ENCODE measurements around the gene EZR.
A peak's percentile ranks its signal among the peaks of the same experiment; 100 is the strongest.

The EZR gene

GRCh38 chr6:158850807-158851115, 31.6 kb upstream of the EZR start:
- H3K27ac ChIP-seq = peak overlapping the region; percentile 70
- TF ChIP-seq ZFX (IDR thresholded peaks at IDR 0.05; ENCODE audit: borderline replicate concordance) (no peak), CTCF (IDR thresholded peaks at IDR 0.05) (no peak)

- TF ChIP-seq CTCF (IDR thresholded peaks at IDR 0.05) (no peak), ZFX (IDR thresholded peaks at IDR 0.05; ENCODE audit: borderline replicate concordance) (no peak)
- H3K27ac ChIP-seq = peak overlapping the region; percentile 70
Observed at GRCh38 chr6:158849899-158850806, 31.0 kb upstream of the EZR start.

- peak overlapping the region; percentile 70; the same call in 1 of the 2 replicates for H3K27ac ChIP-seq
- TF ChIP-seq ZFX (IDR thresholded peaks at IDR 0.05; ENCODE audit: borderline replicate concordance) = no peak
- no peak for TF ChIP-seq CTCF (IDR thresholded peaks at IDR 0.05)
Observed at GRCh38 chr6:158848490-158848895, 29.3 kb upstream of the EZR start.

GRCh38 chr6:158847786-158848185, 28.6 kb upstream of the EZR start:
- no peak overlapping the region for H3K27ac ChIP-seq
- TF ChIP-seq CTCF (IDR thresholded peaks at IDR 0.05) = no peak
- TF ChIP-seq ZFX (IDR thresholded peaks at IDR 0.05; ENCODE audit: borderline replicate concordance) = no peak

- no peak for TF ChIP-seq ZFX (IDR thresholded peaks at IDR 0.05; ENCODE audit: borderline replicate concordance)
- H3K27ac ChIP-seq = no peak overlapping the region
Observed at GRCh38 chr6:158847012-158847529, 27.9 kb upstream of the EZR start.

DNA sequence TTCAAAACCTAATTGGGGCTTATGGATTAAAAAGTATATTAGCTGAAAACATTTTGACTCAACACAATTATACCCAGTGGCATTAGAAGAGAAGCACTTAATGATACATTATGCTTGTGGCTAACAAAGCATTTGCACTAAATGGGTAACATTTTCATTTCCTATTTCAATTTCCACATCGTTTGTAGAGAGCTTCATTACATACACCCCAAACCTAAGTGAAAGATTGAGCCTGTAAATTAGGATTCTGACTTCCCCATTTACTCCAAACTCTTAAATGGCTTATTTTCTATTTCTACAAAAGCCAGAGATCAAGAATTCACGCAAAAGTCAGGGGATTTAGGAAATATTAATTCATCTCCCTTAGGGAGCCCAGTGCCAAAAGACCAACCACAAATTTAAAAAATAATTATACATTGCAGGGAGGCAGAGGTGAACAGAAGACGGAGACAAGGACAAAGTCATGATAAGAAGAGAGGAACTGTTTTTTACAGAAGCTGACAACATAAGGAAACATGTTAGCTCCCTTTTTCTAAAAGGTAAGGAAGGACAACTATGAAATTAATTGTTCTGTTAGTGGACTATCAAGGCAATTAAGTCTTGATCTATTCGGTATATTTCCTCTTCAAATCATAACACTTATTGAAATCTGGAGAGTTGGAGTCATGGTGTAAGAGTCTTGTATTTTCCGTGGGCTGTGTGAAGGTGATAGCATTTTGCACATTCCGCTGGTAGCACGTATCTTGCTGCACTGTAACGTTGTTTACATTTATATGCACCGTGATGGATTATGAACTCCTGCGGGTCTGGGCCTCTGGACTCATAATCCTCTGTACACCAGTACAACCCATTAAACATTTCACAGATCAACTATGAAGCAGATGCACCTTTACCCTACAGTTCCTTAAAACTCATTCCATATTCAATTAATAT, 24.8 kb upstream of the EZR start:
- TF ChIP-seq CTCF (IDR thresholded peaks at IDR 0.05) (no peak), ZFX (IDR thresholded peaks at IDR 0.05; ENCODE audit: borderline replicate concordance) (no peak)
- H3K27ac ChIP-seq = no peak overlapping the region

DNA sequence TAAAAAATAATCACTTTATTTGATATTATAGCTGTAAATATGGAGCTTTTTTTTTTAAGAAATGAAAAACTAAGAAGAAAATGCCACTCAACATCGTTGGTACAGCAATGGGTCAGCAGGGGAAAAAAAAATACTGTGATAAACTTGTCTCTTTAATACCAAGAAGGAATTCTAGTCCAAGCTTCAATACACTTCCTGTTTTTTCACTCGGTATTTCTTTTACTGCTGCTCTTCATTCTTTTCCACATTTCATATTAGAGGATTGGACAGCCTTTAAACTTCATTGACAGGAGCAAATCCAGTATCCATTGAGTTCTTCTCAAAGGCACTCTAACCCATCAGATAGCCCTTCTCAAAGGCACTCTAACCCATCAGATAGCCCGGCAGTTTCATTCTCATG, 22.2 kb upstream of the EZR start:
- no peak overlapping the region for H3K27ac ChIP-seq
- no peak for TF ChIP-seq CTCF (IDR thresholded peaks at IDR 0.05)
- no peak for TF ChIP-seq ZFX (IDR thresholded peaks at IDR 0.05; ENCODE audit: borderline replicate concordance)

Measured in 22Rv1 (cell line).